BJ (cell line): ENCODE measurements around the gene GALK1. TPM values are rescaled to one million over a fixed set of nuclear protein-coding genes. Genes with fewer than 3 reads are reported as not detected.

Source experiments
- CTCF ChIA-PET: fragments of 350-600 bp; formaldehyde crosslinking; extraction: SDS; loops from one replicate; lab custom pipeline; 2021; ENCODE audit warnings: antibody characterized with exemption, inconsistent platforms; lab: Yijun Ruan, JAX
- POLR2A ChIA-PET: fragments of 300-600 bp; sonication (Branson Sonifier 250); formaldehyde crosslinking; extraction: SDS; loops from one replicate; lab custom pipeline; 2021; ENCODE audit warnings: antibody characterized with exemption; lab: Charles Lee
- DNase-seq: peaks from one replicate; pipeline ENCODE4 v3.0.0-alpha.2; 2011; ENCODE audit warnings: low read depth
- H3K27me3 ChIP-seq: 2 replicates; pipeline ENCODE4 v1.6.0; 2011; ENCODE audit warnings: low read length; ENCODE audit not compliant: control insufficient read depth, insufficient read depth
- H3K36me3 ChIP-seq: 2 replicates; pipeline ENCODE4 v1.5.1; 2011; ENCODE audit warnings: low read length; ENCODE audit not compliant: control insufficient read depth, insufficient read depth
- H3K4me3 ChIP-seq: 2 replicates; pipeline ENCODE4 v1.5.1; 2011; ENCODE audit warnings: low read depth, mild to moderate bottlenecking, control low read depth, low read length
- polyA plus RNA-seq: library from polyadenylated mRNA; depleted of rRNA; stranded (reverse); fragments of >200 nt; gene quantifications from 2 replicates; pipeline ENCODE4 v1.2.3, GENCODE V29; 2011
- TF ChIP-seq, protein P1 (sequence below): IDR thresholded peaks from 2 replicates; pipeline ENCODE4 v1.5.1; 2011; ENCODE audit warnings: low read depth, mild to moderate bottlenecking, control low read depth, inconsistent platforms, low read length, moderate library complexity; ENCODE audit not compliant: insufficient read depth

GALK1 gene
- polyA plus RNA-seq, 1 experiment, result 35.8 TPM

DNA sequence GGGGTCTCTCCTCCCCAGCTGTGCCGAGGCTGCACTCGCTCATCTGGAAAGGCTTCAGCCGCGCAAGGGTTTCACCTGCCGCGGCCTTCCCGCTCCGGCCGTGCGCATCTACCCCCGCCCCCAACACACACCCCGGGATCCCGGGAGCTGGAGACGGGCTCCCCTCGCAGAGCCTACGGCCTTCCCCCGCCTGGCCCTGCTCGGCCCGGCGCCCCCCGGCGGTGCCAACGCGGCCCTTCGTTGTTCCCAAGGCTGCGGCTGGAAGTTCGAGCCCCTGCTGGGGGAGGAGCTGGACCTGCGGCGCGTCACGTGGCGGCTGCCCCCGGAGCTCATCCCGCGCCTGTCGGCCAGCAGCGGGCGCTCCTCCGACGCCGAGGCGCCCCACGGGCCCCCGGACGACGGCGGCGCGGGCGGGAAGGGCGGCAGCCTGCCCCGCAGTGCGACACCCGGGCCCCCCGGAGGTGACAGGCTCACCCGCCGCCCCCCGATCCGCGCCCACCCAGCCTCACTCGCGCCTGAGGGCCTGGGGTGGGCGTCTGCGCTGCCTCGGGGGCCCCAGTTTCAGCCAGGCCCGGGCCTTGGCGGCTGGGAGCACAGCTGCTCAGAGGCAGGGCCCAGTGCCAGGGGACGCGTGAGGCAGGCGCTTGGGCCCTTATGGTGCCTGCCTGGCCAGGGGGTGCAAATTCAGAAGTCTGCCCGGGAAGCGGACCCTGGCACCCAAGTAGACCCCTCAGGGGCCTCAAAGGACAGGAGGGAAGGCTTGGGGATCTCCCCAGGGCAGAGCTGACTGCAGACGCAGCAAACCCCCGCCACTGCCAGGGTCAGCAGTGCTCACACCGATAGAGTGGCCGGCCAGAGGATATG, 11.2 kb downstream of the GALK1 start:
- ChIA-PET CTCF (interaction anchor here (0.5 to 14.2 kb wide), 46 partner anchors 9 to 483 kb away, joined by 3 to 607 read pairs (median 4); partner anchors contain the start of genes GALK1, MIF4GD, RECQL5 and SAP30BP), POLR2A (interaction anchor here (0.5 to 1.0 kb wide), 5 partner anchors 12 to 584 kb away, joined by 3 to 6 read pairs (median 4); no protein-coding TSS in a partner anchor)
- Histone ChIP-seq H3K36me3 (no peaks in the 10 kb centered on the region), H3K27me3 (no peaks in the 10 kb centered on the region), H3K4me3 (peak overlapping the region; percentile 53)
- DNase-seq, result no peak
- TF ChIP-seq, protein P1, sequence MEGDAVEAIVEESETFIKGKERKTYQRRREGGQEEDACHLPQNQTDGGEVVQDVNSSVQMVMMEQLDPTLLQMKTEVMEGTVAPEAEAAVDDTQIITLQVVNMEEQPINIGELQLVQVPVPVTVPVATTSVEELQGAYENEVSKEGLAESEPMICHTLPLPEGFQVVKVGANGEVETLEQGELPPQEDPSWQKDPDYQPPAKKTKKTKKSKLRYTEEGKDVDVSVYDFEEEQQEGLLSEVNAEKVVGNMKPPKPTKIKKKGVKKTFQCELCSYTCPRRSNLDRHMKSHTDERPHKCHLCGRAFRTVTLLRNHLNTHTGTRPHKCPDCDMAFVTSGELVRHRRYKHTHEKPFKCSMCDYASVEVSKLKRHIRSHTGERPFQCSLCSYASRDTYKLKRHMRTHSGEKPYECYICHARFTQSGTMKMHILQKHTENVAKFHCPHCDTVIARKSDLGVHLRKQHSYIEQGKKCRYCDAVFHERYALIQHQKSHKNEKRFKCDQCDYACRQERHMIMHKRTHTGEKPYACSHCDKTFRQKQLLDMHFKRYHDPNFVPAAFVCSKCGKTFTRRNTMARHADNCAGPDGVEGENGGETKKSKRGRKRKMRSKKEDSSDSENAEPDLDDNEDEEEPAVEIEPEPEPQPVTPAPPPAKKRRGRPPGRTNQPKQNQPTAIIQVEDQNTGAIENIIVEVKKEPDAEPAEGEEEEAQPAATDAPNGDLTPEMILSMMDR, result peak; percentile 45

DNA sequence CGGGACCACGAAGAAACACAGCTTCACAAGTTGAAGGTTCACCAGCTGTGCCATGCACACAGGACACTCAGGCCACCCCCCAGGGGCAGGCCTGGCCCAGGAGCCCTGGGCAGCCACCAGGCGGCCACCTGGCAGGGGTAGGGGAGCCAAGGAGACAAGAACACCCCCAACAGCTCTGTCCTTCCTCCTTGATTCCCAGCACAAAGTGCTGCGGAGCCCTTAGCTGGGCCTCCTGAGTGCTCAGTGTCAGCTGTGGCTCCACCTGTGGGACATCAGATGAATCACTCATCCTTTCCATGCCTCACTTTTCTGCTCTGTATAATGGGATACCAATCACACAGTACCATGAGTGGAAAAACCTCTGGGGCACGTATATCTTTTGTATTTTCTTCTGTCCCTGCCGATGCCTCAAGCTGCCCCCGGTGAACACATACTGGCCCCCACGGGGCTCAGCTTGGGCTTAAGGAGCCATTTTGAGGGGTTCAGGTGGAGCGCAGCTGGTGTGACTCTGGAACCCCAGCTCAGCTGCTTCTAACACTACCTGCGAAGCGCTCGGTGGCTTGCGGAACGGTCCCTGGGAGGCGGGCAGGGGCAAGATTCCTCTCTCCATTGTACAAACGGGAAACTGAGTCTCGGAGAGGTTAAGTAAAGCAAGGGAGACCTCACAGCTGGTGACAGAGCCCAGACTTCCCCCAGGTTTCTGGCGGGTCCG, 12.0 kb downstream of the GALK1 start:
- H3K4me3 ChIP-seq, result peak overlapping the region; percentile 53
- no peaks in the 10 kb centered on the region for H3K27me3 ChIP-seq
- no peak for DNase-seq
- TF ChIP-seq, protein P1, result no peak
- ChIA-PET CTCF (interaction anchor here (0.7 to 14.2 kb wide), 42 partner anchors 8 to 323 kb away, joined by 3 to 607 read pairs (median 4); partner anchors contain the start of genes GALK1, RECQL5, SAP30BP and SMIM5), POLR2A (interaction anchor here (0.8 to 1.0 kb wide), 2 partner anchors 23 to 27 kb away, joined by 3 to 4 read pairs; no protein-coding TSS in a partner anchor)
- no peaks in the 10 kb centered on the region for H3K36me3 ChIP-seq

DNA sequence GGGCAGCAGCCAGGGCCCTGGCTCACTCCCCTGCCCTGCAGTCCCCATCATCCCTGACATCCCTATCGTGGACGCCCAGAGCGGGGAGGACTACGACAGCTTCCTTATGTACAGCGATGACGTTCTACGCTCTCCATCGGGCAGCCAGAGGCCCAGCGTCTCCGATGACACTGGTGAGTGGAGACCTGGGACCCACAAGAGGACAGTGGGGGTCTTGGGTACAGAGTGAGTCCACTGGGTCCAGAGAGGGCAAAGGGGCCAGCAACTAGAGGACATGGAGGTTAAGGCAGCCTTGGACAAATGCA, 12.6 kb downstream of the GALK1 start:
- POLR2A ChIA-PET, result no interaction called here
- Histone ChIP-seq H3K4me3 (no peak overlapping the region), H3K36me3 (no peaks in the 10 kb centered on the region), H3K27me3 (no peaks in the 10 kb centered on the region)
- DNase-seq, result no peak
- CTCF ChIA-PET, result interaction anchor here (0.8 to 14.2 kb wide), 8 partner anchors 26 to 187 kb away, joined by 3 to 607 read pairs (median 8); partner anchors contain the start of gene SMIM5
- TF ChIP-seq, protein P1, result no peak

DNA sequence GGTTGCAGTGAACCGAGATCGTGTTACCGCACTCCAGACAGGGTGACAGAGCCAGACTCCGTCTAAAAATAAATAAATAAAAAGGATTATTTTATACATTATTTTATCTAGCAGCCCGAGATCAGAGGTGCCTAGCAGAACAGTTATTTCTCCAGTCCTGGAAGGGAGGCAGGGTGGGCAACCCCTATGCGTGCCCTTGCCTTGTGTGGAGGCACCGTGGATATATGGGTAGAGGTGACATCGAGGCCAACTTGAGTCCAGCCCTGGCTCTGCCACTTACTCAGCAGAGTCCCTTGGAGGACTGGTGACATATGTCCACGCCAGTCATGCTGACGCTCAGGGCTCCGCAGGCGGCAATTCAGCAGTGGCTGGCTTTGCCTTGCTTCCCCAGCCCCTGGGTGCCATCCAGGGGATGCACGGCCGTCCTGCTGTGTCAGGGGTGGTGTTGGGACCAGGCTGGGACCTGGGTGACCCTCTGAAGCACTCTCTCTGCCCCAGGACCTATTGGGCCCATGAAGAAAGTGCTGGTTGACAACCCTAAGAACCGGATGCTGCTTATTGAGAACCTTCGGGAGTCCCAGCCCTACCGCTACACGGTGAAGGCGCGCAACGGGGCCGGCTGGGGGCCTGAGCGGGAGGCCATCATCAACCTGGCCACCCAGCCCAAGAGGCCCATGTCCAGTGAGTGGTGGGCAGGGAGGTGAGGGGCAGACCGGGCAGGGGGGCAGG, 13.2 kb downstream of the GALK1 start:
- DNase-seq, result no peak
- ChIA-PET POLR2A (no interaction called here), CTCF (interaction anchor here (0.8 to 14.2 kb wide), 7 partner anchors 11 to 203 kb away, joined by 3 to 607 read pairs (median 55); partner anchors contain the start of genes GALK1 and SMIM5)
- TF ChIP-seq, protein P1, result no peak
- Histone ChIP-seq H3K27me3 (no peaks in the 10 kb centered on the region), H3K4me3 (no peak overlapping the region), H3K36me3 (no peaks in the 10 kb centered on the region)
